Fibroblast of lung (primary cell): ENCODE results near the gene SLC17A9.

Experiments
- CTCF ChIP-seq, 2 donors: IDR thresholded peaks in 1 of 2; conservative IDR thresholded peaks in 1 of 2; 1 replicate in 1 of 2; 2 replicates in 1 of 2; pipeline ENCODE4 v1.5.1; 2011 to 2012; ENCODE audit warnings: low read length in 2 of 2, control low read depth in 1 of 2, inconsistent platforms in 1 of 2, low read depth in 1 of 2, mild to moderate bottlenecking in 1 of 2
- EZH2 ChIP-seq: IDR thresholded peaks from 2 replicates; pipeline ENCODE4 v1.5.1; 2012; ENCODE audit warnings: low read length, control low read depth, mild to moderate bottlenecking; ENCODE audit errors: missing control alignments

GRCh38 chr20:63005862-63006539 lies 53.5 kb downstream of the SLC17A9 start:
- TF ChIP-seq CTCF (conservative IDR thresholded peaks at IDR 0.05 in 1 of 2, IDR thresholded peaks at IDR 0.05 in 1 of 2; ENCODE audit: low read depth in 1 of 2, low read length in 2 of 2) = no peak
- peak; percentile 42 for TF ChIP-seq EZH2
